Neutrophil (primary cell): ENCODE measurements around the gene APOBEC3B.
"Not testable (repeated sequence)": the region's sequence is repeated elsewhere in the genome, so short reads cannot be mapped to it uniquely, and the experiment has no call there.

Experiments used
- H3K27ac ChIP-seq: fragments of 200-600 bp; sonication (generic); 2 replicates; pipeline ENCODE4 v1.5.1; 2016; ENCODE audit warnings: mild to moderate bottlenecking, moderate library complexity
- H3K27me3 ChIP-seq: fragments of 200-600 bp; sonication (generic); 2 replicates; pipeline ENCODE4 v1.6.0; 2016; ENCODE audit warnings: mild to moderate bottlenecking
- H3K36me3 ChIP-seq: fragments of 200-600 bp; sonication (generic); 2 replicates; pipeline ENCODE4 v1.5.1; 2017
- H3K4me1 ChIP-seq, 2 experiments: fragments of 200-600 bp in 1 of 2; sonication (generic) in 1 of 2; 1 replicate in 1 of 2; 2 replicates in 1 of 2; pipeline versions ENCODE4 v1.5.1 to v1.6.1; 2013 to 2016; ENCODE audit warnings: low read depth in 1 of 2, low read length in 1 of 2, mild to moderate bottlenecking in 1 of 2, moderate library complexity in 1 of 2; ENCODE audit not compliant: control insufficient read depth in 1 of 2, insufficient read depth in 1 of 2
- H3K4me3 ChIP-seq, 2 experiments: fragments of 200-600 bp in 1 of 2; sonication (generic) in 1 of 2; 1 replicate in 1 of 2; 2 replicates in 1 of 2; pipeline ENCODE4 v1.5.1; 2013 to 2016; ENCODE audit warnings: low read depth in 1 of 2, low read length in 1 of 2, mild to moderate bottlenecking in 1 of 2, moderate library complexity in 1 of 2
- H3K9me3 ChIP-seq: fragments of 200-600 bp; sonication (generic); 2 replicates; pipeline ENCODE4 v1.5.1; 2016
- CTCF ChIP-seq: fragments of 200-600 bp; sonication (generic); IDR thresholded peaks from 2 replicates; pipeline ENCODE4 v1.5.1; 2016; ENCODE audit warnings: antibody characterized with exemption

APOBEC3B gene

GRCh38 chr22:38986629-38987028, 4.5 kb downstream of the APOBEC3B start:
- no peak for TF ChIP-seq CTCF
- Histone ChIP-seq H3K4me3 (no peak overlapping the region), H3K9me3 (no peaks in the 10 kb centered on the region), H3K4me1 (peaks cover 11 to 23% of the 10 kb centered on the region in 2 experiments), H3K27me3 (no peaks in the 10 kb centered on the region), H3K27ac (no peak overlapping the region), H3K36me3 (peaks cover 23% of the 10 kb centered on the region)

GRCh38 chr22:38987171-38987895, 5.2 kb downstream of the APOBEC3B start:
- Histone ChIP-seq H3K36me3 (peaks cover 23% of the 10 kb centered on the region), H3K9me3 (no peaks in the 10 kb centered on the region), H3K4me3 (no peak overlapping the region), H3K27ac (no peak overlapping the region), H3K27me3 (no peaks in the 10 kb centered on the region), H3K4me1 (peaks cover 7 to 16% of the 10 kb centered on the region in 2 experiments)
- no peak for TF ChIP-seq CTCF

- TF ChIP-seq CTCF: no peak
- Histone ChIP-seq H3K27me3 (no peaks in the 10 kb centered on the region), H3K27ac (no peak overlapping the region), H3K4me3 (no peak overlapping the region), H3K36me3 (peaks cover 23% of the 10 kb centered on the region), H3K9me3 (no peaks in the 10 kb centered on the region), H3K4me1 (peaks cover 0 to 8% of the 10 kb centered on the region in 2 experiments)
These were observed 7.3 kb downstream of the APOBEC3B start for GRCh38 chr22:38989466-38989865.

- H3K27ac ChIP-seq, H3K27me3 ChIP-seq, H3K9me3 ChIP-seq, H3K4me3 ChIP-seq, H3K4me1 ChIP-seq: not testable (repeated sequence)
- H3K36me3 ChIP-seq: peaks cover 19% of the 10 kb centered on the region
These were observed 10.8 kb downstream of the APOBEC3B start for GRCh38 chr22:38992871-38993371.

GRCh38 chr22:38996105-38996504, 14.0 kb downstream of the APOBEC3B start:
- H3K9me3 ChIP-seq: no peaks in the 10 kb centered on the region
- H3K4me3 ChIP-seq: no peak overlapping the region
- H3K27me3 ChIP-seq: peaks cover 11% of the 10 kb centered on the region
- no peaks in the 10 kb centered on the region for H3K4me1 ChIP-seq
- peaks cover 4% of the 10 kb centered on the region for H3K36me3 ChIP-seq
- H3K27ac ChIP-seq: no peak overlapping the region
- no peak for TF ChIP-seq CTCF

GRCh38 chr22:38997518-38997917, 15.4 kb downstream of the APOBEC3B start:
- no peaks in the 10 kb centered on the region for H3K9me3 ChIP-seq
- no peak for TF ChIP-seq CTCF
- no peaks in the 10 kb centered on the region for H3K36me3 ChIP-seq
- H3K4me1 ChIP-seq: no peaks in the 10 kb centered on the region
- no peak overlapping the region for H3K27ac ChIP-seq
- peaks cover 11% of the 10 kb centered on the region for H3K27me3 ChIP-seq
- H3K4me3 ChIP-seq: no peak overlapping the region
